Measurements from ENCODE around the gene OTOL1.
"Not testable (repeated sequence)": the region's sequence is repeated elsewhere in the genome, so short reads cannot be mapped to it uniquely, and the experiment has no call there.

Gene OTOL1

DNA sequence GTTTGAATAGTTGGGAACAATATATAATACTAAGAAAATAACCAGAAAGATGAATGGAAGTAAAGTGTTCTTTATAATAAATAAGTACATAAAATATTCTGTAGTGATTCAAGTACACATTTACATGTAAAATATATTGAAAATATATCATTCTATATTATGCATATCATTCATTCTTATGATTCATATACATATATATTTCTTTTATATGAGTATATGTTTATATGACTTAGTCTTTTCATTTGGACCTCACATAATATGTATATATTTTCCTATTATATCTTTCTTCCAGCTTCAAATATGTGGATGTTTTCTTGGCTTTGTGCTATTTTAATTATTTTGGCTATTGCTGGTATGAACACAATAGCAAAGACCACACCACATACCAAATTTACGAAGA is at the start of gene OTOL1:
TSS of gene OTOL1 (plus strand) at position 301 of the 400 bp plus-strand sequence. CDS start at position 301, 0 bp downstream.
- DNase-seq (ENCODE audit: low spot score): no peak

DNA sequence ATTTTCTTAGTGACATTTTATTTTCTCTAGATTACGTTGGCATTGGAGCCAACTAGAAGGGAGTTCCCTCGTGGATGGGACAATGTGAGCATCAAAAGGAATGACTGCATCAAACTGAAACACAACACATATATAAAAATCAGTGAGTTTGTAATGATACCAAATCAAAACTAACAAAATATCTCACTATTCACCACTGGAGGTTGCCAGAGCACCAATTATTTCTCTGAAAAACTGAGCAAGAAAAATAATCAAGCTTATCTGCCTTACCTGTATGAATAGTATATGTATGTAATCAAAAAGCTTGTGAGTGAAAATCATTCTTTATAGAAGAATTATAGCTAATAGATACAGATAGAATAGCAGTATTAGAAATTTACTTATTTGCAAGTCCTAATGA is 46.8 kb upstream of the OTOL1 start:
- no peak for DNase-seq (ENCODE audit: low spot score)

DNA sequence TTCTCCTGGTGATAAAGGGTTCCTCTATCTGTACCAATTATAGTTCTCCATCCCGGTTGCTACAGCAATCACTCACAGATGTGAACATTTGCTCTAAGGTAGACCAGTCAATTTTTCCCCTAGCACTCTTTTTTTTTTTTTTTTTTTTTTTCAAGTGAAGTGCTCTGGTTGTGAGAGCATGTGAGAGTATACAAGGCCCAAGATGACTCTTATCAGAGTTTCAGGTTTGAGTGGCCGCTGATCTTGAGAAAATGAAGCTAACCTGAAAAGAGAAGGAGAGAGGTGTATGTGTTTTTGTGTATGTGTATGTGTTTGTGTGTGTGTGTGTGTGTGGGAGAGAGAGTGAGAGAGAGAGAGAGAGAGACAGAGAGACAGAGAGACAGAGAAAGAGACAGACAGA is 44.4 kb upstream of the OTOL1 start:
- no peak for DNase-seq (ENCODE audit: low spot score)

DNA sequence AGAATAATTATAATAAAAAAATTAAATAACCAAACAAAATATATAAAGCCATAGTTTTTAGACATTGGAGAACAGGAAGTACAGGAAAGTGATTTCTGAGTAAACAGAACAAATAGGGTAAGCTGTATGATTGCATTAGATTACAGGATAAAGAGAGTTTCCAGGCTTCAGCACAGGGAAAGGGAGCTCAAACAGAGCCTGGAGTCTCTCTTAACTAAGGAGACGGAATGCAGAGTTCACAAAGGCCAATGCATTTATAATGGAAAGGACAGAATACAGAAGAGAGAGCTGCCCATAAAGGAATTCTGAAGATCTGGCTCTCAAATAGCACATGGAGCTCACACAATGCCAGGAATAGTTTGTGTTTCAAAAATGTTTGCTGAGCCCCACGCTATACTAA is 42.0 kb upstream of the OTOL1 start:
- DNase-seq (ENCODE audit: low spot score): no peak

DNA sequence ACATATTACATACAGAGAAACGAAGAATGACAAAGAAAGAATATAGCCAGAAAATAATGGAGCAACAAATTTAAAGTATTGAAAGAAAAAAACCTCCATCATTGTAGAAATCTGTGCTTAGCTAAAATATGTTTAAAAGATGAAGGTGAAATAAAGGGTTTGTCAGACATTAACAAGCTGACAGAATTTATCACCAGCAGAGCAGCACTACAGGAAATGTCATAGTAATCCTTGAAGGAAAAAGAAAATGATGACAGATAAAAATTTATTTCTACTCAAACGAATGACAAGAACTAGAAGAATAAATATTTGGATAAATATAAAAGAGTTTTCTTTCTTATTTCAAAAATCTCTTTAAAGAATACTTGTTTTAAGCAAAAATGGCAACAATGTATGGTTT is 40.6 kb upstream of the OTOL1 start:
- no peak for DNase-seq (ENCODE audit: low spot score)

DNA sequence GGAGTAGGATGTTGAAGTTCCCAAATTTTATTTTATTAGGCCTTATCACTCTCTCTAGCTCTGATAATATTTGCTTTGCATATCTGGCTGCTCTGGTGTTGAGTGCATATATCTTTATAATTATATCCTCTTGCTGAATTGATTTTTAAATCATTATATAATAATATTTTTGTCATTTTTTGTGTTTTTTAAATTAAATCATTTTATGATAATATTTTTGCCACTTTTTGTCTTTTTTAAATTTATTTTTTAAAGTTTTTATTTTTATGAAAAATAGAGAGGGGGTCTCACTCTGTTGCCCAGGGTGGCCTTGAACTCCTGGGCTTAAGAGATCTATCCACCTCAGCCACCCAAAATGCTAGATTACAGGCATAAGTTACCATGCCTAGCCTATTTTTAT is 34.5 kb upstream of the OTOL1 start:
- DNase-seq (ENCODE audit: low spot score): no peak

DNA sequence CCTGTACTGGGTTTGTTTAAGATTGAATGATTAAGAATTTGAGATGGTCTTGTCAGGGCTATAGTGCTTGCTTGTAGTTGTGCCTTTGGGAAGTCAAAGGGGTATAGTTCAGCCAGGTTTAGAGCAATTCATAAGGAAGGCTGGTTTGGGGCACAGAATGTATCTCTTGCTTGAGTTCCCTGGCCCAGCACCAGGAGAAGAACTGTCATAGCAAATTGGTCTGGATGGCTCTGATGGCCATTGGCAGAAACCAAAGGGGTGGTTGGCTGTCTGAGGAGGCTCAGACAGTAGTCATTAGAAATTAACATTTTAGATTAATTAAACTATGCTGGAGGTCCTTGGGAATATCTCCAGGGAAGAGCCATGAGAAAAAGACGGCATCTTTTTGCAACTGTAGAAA is 25.4 kb upstream of the OTOL1 start:
- no peak for DNase-seq (ENCODE audit: low spot score)

DNA sequence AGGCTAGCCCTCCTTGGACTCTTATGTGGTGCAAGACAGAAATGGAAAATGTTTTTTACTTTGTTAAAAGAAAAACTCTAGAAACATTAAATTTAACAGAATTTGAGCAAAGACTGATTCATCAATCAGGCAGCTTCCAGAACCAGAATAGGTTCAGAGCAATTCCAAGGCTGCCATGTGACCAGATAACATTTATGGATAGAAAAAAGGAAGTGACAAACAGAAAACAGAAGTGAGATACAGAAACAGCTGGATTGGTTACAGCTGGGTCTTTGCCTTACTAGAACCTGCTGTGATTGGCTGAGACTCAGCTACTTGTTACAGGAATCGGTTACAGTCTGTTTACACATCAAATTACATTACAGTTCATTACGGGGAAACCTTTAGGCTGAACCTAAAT is 22.5 kb upstream of the OTOL1 start:
- no peak for DNase-seq (ENCODE audit: low spot score)

DNA sequence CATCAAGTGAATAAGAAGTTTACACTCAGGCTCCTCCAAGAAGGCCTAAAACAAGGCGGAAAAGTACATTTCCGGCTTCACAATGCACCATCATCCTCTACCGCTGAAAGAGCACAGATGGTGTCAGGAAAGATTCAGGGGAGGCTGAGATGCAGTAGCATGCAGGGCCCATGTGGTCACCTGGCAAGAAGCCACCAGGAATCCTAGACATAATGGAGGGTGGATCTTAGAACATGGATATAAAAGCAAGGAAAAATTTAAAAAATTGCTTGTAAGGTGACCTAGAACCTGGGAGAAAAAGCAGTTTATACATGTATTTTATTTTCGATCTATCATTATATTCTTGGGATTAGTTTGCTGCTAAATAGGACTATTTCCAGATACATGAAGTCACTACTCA is 21.9 kb upstream of the OTOL1 start:
- no peak for DNase-seq (ENCODE audit: low spot score)

DNA sequence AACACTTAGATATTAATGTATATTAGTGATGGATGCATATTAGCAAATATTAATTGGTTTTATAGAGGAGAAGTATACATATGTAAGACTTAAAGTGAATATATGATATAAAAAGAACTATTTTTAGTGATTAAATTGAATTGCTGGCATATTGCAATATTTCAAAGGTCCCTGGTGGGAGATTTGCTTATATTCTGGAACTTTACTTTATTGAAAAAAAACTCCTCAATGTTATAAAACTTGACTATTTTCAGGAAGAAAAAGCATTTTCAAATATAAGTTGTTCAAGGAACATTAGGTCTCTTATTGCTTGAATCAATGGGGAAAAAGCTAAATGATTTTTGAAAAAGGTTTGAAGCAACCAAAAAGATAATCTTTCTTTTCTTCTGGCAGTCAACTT is 21.4 kb upstream of the OTOL1 start:
- no peak for DNase-seq (ENCODE audit: low spot score)

DNA sequence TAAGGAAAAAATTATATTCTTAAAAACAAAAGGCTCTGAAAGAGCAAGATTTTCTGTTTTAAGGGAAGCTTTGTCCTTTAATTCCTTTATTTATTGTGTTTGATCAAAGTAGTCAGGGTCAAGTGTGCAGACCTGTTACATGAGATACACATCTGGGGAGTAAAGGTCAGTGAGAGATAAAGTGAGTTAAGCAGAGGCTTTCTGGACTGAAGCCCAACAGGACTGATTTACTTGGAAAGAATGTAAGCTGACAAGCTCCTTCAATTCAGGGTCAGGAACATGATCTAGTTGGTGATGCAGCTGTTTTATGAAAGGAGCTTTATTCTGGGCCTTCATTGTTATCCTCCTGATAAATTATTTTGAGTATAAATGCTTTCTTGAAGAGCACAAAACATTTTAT is 20.7 kb upstream of the OTOL1 start:
- DNase-seq (ENCODE audit: low spot score): peak; percentile 1

DNA sequence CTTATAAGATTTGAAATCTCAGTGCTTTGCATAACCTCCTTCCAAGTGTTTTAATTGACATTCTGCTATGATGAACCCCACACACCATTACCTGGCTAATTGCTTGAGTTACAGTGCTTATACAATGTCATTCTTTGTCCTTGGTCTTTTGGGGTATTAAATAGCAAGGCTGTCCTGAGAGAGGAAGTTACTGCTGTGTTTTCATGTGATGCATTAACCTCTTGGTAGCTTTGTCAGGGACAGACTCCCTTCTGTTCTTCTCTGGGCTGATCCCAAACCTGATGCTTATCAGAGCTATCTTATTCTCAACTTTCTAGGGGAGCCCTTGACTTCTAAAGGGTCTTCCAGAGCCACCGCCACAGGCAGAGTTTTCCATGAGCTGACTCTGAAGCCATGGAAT is 12.4 kb upstream of the OTOL1 start:
- no peak for DNase-seq (ENCODE audit: low spot score)

DNA sequence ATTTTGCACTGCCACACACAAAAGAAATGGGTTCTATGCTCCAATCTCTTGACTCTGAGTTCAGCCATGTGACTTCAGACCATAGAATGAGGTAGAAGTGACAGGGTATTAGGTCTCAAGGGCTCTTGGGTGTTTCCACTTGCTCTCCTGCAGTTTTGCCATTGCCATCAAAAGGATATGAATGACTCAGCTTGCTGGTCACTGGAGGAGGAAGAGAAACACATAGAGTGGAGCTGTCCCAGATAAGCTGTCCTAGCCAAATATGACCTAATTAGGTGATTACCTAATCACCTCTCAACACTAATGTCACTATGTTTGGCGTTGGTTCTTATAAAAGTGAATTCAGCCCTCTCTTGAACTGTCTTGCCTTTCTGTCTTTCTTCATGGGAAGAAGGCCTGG is 8.3 kb upstream of the OTOL1 start:
- DNase-seq (ENCODE audit: low spot score): not testable (repeated sequence)

DNA sequence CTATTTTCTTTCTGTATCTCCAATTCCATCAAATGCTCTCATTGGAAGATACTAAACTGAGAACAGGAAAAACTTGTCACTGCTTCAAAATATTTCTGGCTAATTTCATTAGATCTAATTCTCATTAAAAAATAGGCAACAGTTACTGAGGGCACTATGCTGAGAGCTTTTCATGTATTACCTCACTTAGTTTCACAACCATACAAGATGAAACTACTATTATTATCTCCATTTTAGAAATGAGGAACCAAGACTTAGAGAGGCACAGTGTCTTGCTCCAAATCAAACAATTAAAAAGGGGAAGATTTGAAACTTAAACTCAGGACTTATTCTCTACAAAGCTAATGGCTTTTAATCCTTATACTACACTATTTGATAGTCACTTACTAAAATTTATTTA is 7.2 kb upstream of the OTOL1 start:
- DNase-seq (ENCODE audit: low spot score): no peak

DNA sequence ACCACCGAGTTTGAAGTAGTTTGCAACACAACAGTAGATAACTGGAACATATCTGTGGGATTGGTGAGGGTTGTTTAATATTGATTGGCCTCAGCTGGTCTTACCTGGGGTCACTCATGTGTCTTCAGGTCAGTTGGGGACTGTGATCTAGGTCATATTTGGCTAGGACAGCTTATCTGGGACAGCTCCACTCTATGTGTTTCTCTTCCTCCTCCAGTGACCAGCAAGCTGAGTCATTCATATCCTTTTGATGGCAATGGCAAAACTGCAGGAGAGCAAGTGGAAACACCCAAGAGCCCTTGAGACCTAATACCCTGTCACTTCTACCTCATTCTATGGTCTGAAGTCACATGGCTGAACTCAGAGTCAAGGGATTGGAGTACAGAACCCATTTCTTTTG is 5.8 kb upstream of the OTOL1 start:
- not testable (repeated sequence) for DNase-seq (ENCODE audit: low spot score)

DNA sequence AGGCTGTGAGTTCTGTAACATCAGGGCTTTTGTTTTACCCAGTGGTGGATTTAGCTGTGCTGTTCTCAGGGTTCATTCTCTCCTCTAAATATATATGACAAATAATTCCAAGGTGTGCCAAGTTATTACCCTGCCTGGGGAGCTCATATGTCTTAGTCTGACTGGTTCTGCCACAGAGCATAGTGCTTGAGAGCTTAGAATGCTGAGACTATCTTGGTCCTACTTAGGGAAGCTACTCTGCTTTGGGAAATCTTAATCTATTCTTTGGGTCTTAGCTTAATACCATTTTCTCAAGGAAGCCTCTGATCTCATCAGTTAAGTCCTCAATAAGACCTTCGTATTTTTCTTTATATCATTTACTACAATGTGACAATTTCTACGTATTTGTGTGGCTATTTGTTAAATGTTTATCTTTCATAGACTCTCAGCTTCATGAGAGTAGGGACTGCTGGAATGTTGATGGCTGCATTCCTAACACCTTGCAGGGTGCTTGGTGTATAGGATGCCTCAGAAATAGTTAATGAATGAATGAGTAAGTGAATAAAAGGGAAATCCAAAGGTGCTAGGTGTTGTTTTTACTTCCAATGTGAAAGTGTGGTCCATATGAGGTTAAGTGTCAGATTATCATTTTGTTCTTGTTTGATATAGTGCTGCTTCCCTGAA is 1.8 kb downstream of the OTOL1 start:
- DNase-seq (ENCODE audit: low spot score): no peak

DNA sequence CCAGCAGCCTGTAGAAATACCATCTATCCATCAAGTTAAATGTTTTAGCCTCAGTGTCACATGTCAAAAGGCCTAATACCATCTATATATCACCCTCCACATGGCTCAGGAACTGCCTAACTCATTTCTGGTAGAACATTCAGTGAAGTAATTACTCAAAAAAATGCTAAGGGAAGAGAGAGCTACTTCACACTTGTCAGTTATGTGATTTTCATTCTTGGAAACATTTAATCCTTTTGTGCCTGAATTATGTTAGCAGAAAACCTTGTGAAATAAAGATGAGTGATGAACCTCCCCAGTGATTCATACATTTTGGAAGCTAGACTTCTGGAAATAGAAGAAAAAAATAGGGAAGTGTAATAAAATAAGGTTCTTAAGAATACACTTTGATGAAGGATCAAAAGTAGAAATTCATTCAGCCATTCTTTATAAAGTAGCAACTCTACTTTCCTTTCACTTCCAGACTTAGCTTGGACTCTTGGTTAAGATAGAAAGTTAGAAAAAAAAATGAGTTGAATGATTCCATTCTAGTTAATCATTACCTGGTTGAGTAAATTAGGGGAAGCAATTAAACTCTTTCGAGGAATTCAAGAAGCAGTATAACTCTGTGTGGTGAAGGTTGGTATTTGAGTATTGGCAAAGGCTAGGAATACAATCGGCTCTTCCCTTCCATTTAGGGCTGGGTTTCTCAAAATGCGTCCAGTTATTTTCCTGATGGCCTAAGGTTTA is 3.6 kb downstream of the OTOL1 start:
- peak; percentile 22 for DNase-seq (ENCODE audit: low spot score)

DNA sequence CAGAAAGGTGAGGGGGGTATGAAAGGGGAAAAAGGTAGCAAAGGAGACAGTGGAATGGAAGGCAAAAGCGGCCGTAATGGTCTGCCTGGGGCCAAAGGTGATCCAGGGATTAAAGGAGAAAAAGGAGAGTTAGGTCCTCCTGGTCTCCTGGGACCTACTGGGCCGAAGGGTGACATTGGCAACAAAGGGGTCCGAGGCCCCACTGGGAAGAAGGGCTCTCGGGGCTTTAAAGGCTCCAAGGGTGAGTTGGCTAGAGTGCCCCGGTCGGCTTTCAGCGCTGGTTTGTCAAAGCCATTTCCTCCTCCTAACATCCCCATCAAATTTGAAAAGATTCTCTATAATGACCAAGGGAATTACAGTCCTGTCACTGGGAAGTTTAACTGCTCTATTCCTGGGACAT is 6.7 kb downstream of the OTOL1 start:
- no peak for DNase-seq (ENCODE audit: low spot score)

DNA sequence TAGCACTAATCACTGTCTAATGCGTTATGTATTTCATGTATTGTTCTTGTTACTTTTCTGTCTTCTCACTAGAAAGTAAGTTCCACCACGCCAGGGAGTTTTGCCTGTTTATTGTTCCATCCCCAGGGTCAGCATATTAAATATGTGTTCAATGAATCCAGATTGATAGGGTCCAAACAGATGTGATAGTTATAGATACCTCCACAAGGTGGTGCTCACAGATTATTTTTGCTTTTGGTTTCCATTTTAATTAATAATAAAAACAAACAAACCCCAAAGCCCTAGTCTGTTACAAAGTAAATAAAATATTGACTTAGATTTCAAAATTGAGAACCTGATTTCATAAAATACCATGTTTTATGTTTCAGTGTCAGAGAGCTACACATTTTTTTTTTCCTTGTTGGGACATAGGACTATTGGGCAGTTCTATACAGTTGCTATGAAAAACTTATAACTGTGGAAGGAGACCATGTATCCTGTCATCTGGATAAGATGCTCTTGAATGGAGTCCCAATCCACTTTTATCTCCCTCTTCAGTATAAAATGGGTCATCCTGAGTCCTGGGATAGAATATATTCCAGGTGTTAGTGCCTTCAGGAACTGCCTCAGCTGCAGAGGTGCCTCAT is 12.4 kb downstream of the OTOL1 start:
- peak; percentile 0 for DNase-seq (ENCODE audit: low spot score)

DNA sequence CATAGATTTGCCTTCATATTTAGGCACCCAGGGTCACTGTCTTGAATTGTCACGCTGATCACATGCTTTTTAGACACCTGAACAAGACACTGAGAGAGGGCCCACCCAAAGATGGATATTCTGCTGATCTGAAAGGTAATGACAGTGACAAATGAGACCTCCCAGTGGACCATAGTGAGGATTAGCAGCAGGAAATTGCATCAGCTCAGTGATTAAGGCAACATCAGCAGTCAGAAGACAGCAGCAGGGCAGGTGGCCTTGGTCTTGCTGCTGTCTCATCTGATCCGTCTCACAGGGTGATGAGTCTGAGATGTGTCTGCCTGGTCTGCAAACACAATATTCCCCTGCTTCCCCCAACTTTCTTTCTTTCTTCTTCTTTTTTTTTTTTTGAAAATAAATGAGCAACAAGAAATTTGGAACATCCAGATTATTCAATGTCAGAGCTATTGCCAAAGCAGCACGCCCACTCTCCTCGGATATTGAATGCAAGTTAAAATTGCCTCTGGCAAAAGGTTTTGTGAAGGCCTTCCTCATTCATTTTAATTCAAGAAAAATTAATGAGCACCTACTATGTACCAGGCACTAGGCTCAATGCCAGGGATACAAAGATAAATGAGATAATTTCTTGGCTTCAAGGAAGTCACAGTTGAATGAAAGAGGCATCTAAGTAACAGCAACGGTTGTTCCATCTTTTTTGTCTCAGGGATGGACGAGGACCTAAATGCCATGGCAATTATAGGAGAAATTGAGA is 14.1 kb downstream of the OTOL1 start:
- no peak for DNase-seq (ENCODE audit: low spot score)

DNA sequence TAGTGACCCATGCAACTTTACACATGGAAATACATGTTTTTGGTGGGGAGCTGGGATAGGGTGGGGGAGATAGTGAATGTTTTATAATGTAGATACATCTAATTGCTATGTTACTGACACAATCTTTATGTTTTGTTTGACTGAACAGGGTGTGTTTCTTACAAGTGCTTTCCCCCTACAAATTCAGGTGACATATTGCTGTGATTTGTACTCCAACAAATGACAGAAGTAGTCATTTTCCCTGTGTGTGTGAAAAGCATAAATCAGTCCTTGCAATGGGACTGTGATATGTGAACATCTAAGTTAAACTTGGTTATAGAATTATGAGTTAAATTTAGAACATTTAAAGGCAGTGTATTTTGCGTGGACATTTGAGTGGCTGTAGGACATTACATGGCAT is 27.3 kb downstream of the OTOL1 start:
- DNase-seq (ENCODE audit: low spot score): no peak

DNA sequence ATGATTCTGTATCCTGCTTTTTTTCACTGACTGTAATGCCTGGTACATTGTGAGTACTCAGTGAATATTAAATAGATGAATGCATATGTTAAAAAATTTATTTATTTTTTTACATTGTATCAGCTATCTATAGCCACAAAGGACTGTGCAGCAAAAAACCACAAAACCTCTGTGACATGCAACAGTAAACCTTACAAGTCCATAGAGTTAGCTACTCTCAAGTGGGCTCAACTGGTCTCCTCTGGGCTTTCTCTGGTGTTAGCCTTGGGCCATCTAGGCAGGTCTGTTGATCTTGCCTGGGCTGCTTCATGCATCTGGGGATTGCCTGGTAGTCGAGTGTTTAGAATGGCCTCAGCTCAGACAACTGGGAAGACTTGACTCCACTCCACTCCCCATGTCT is 35.3 kb downstream of the OTOL1 start:
- no peak for DNase-seq (ENCODE audit: low spot score)

DNA sequence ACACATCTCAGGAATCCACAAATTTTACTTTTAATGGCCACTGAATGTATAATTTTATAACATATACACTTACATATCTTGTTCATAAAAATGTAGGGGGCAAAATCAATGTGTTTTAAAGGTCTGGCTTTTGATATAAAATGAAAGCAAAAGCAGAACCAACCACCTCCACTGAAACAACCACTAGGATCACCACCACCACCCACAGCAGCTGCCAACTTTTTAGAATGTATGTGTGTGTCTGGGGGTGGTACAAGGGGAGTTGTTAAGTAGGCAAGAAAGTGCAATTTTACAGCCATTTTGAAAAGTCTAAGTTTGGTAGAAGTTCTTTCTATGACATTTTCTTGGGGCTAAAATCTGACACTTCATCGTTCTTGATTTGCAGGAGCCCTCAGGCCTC is 44.0 kb downstream of the OTOL1 start:
- DNase-seq (ENCODE audit: low spot score): no peak

All from HuH-7 (cell line).